ENCODE data around the gene PMS2.
"Not testable (repeated sequence)": the region's sequence is repeated elsewhere in the genome, so short reads cannot be mapped to it uniquely, and the experiment has no call there.

Gene PMS2

DNA sequence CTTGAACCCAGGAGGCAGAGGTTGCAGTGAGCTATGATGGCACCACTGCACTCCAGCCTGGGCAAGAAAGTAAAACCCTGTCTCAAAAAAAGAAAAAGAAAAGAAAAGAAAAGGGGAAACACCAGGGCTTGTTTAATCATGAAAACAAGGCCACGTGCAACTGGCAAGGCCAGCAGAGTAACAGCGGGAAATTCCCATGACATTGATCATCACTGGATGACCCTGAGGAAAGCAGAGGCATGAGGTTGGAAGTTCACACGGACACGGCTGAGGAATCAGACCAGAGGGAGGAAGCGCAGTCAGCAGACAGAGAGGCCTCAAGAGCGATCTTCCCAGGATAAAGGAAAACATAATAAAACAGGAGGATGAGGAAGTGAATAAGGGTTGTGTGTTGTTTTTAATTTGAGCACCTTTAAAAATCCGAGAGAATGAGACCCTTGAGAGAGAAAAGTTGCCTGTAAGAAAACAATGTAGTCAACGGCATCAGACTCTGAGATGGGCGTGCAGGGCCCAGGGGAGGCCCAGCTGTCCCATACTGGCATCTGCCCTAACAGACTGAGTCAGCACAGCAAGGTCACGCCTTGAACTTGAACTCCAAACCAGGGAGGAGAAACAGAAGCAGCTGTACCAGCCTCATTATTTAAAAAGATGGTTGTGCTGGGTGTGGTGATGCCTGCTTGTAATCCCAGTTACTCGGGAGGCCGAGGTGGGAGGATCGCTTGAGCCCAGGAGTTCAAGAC lies 76.8 kb downstream of the PMS2 start:
- not testable (repeated sequence) for DNase-seq (ENCODE audit: low spot score); H3K27ac ChIP-seq (ENCODE audit: poor library complexity, severe bottlenecking); H3K4me1 ChIP-seq (ENCODE audit: insufficient read depth, poor library complexity, severe bottlenecking); H3K36me3 ChIP-seq (ENCODE audit: low read depth); H3K27me3 ChIP-seq (ENCODE audit: insufficient read depth, poor library complexity, severe bottlenecking); H3K4me3 ChIP-seq (ENCODE audit: severe bottlenecking); H3K9me3 ChIP-seq (ENCODE audit: severe bottlenecking)
- peak; percentile 61 for ATAC-seq (ENCODE audit: low read depth)

DNA sequence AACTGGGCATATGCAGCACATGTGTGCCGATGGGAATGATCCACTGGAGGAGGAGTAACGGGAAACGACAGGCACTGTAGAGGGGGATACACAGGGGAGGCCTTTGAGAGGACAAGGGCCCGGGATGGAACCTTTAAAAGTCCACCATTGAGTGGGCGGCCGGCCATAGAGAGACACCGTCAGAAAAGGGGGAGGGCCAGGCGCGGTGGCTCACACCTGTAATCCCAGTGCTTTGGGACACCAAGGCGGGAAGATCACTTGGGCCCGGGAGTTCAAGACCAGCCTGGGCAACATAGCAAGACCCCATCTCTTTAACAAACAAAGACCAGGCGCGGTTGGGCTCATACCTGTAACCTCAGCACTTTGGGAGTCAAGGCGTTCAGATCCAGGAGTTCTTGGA lies 77.6 kb downstream of the PMS2 start:
- not testable (repeated sequence) for H3K27me3 ChIP-seq (ENCODE audit: insufficient read depth, poor library complexity, severe bottlenecking); H3K36me3 ChIP-seq (ENCODE audit: low read depth); H3K9me3 ChIP-seq (ENCODE audit: severe bottlenecking); ATAC-seq (ENCODE audit: low read depth); H3K4me3 ChIP-seq (ENCODE audit: severe bottlenecking); H3K4me1 ChIP-seq (ENCODE audit: insufficient read depth, poor library complexity, severe bottlenecking); H3K27ac ChIP-seq (ENCODE audit: poor library complexity, severe bottlenecking)
- peak; percentile 40 for DNase-seq (ENCODE audit: low spot score)

DNA sequence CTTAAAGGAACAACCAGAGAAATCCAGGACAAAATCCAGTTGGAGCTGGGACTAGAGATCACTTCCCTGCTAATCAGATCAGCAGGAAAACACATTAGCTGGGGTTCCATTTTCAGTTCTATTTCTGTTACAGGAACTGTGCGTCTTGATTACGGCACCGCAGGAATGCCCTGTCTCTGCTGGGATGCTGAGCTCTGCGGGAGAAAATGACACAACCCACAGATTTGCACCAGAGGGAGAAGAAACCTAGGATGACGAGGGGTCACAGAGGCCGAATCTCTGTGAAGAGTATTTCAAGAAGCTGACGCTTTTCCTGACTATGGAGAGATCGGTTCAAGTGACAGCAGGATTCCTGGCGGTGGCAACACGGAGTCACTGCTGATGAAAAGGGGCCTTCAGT lies 78.6 kb downstream of the PMS2 start:
- H3K27me3 ChIP-seq (ENCODE audit: insufficient read depth, poor library complexity, severe bottlenecking); DNase-seq (ENCODE audit: low spot score); ATAC-seq (ENCODE audit: low read depth); H3K27ac ChIP-seq (ENCODE audit: poor library complexity, severe bottlenecking); H3K36me3 ChIP-seq (ENCODE audit: low read depth); H3K4me3 ChIP-seq (ENCODE audit: severe bottlenecking); H3K4me1 ChIP-seq (ENCODE audit: insufficient read depth, poor library complexity, severe bottlenecking); H3K9me3 ChIP-seq (ENCODE audit: severe bottlenecking): not testable (repeated sequence)

DNA sequence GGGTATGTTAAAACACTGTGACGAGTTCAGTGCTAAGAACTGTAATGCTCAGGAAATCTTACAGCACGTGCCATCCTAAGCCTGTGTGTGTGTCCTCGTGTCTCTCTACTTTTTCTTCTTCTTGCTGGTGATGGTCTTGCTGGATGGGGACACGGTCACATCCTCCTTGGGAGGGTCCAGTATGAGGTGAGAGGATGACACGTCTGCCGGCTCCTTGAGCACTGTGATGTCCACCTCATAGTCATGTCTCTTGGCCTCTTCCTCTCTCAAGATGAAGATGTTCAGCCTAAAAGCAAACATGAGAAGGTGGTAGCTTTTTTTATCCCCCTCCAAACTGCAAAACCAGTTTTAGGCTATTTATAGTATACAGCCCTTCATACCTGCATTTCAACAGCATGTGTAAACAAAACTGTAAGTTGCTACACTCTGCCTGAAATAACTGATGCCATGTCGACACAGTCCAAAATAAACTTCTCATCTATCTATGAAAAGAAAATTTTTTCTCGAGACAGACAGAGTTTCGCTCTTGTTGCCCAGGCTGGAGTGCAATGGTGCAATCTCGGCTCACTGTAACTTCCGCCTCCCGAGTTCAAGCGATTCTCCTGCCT lies 82.5 kb downstream of the PMS2 start:
- H3K36me3 ChIP-seq (ENCODE audit: low read depth); H3K27ac ChIP-seq (ENCODE audit: poor library complexity, severe bottlenecking); H3K4me1 ChIP-seq (ENCODE audit: insufficient read depth, poor library complexity, severe bottlenecking); ATAC-seq (ENCODE audit: low read depth); DNase-seq (ENCODE audit: low spot score); H3K27me3 ChIP-seq (ENCODE audit: insufficient read depth, poor library complexity, severe bottlenecking); H3K9me3 ChIP-seq (ENCODE audit: severe bottlenecking); H3K4me3 ChIP-seq (ENCODE audit: severe bottlenecking): not testable (repeated sequence)

DNA sequence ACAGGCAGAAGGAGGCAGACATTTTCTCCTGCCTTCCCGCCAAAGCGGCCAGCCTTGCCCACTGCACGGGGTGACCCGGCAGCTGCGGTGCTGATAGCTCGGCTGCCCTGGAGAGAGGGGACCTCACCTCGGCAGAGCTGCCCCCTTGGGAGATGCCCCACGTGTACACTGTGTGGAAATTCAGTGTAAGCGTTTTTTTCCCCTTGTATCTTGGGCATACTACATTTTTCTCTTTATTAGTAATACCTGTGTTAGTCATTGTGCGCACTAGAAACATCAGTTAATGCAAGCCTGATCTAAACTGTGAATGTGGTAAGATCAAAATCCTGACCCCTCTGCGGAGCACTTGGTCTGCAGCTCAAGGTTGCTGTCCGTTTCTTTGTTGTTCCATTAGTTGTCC lies 84.2 kb downstream of the PMS2 start:
- H3K27me3 ChIP-seq (ENCODE audit: insufficient read depth, poor library complexity, severe bottlenecking); DNase-seq (ENCODE audit: low spot score); ATAC-seq (ENCODE audit: low read depth); H3K36me3 ChIP-seq (ENCODE audit: low read depth); H3K4me1 ChIP-seq (ENCODE audit: insufficient read depth, poor library complexity, severe bottlenecking); H3K9me3 ChIP-seq (ENCODE audit: severe bottlenecking); H3K27ac ChIP-seq (ENCODE audit: poor library complexity, severe bottlenecking); H3K4me3 ChIP-seq (ENCODE audit: severe bottlenecking): not testable (repeated sequence)

DNA sequence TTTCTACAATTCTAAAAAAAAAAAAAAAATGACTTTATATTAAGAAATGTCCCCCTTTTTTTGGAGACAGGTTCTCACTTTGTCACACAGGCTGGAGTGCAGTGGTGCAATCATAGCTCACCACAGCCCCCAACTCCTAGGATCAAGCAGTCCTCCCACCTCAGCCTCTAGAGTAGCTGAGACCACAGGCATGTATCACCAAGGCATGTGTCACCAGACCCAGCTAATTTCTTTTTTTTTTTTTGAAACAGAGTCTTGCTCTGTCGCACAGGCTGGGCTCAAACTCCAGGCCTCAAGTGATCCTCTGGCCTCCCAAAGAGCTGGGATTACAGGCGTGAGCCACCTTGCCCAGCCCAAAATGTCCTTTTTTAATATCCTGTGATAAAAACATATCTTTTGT lies 84.7 kb downstream of the PMS2 start:
- not testable (repeated sequence) for H3K4me1 ChIP-seq (ENCODE audit: insufficient read depth, poor library complexity, severe bottlenecking); H3K36me3 ChIP-seq (ENCODE audit: low read depth); DNase-seq (ENCODE audit: low spot score); H3K4me3 ChIP-seq (ENCODE audit: severe bottlenecking); ATAC-seq (ENCODE audit: low read depth); H3K27ac ChIP-seq (ENCODE audit: poor library complexity, severe bottlenecking); H3K9me3 ChIP-seq (ENCODE audit: severe bottlenecking); H3K27me3 ChIP-seq (ENCODE audit: insufficient read depth, poor library complexity, severe bottlenecking)

Measured in RWPE2 (cell line).